GM18867 (cell line): ENCODE measurements around the gene CXCR5.

Source experiments
- ATAC-seq: cut with Tn5 transposase; IDR thresholded peaks from one replicate; pipeline ENCODE4 v1.9.1; 2021; ENCODE audit warnings: mild to moderate bottlenecking, moderate library complexity; ENCODE audit not compliant: unreplicated experiment

The CXCR5 gene

DNA sequence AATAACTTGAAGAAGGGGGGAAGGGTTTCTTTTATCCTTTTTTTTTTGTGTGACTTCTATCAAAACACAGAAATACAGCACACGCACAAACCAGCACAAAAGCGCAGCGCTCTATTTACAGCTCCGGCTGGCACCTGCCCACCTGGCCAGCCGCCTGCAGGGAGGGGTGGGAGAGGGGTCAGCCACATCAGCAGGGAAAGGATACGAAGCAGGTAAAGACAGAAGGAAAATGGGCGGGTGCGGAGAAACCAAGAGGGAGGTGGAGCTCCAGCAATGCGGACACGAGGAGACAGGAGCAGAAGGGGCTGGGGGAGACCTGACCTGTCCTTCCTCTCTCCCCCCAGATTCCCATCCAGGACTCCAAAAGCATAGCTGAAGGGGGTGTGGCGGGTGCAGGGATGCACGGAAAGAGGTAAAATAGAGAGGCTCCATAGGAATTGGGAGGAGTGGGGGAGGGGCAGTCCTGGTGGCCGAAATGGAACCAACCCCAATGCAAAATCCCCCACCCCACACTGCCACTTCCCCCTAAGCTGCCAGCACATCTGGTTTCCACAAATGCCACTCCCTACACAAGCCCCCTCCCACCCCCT lies 14.1 kb downstream of the CXCR5 start:
- no peak for ATAC-seq

DNA sequence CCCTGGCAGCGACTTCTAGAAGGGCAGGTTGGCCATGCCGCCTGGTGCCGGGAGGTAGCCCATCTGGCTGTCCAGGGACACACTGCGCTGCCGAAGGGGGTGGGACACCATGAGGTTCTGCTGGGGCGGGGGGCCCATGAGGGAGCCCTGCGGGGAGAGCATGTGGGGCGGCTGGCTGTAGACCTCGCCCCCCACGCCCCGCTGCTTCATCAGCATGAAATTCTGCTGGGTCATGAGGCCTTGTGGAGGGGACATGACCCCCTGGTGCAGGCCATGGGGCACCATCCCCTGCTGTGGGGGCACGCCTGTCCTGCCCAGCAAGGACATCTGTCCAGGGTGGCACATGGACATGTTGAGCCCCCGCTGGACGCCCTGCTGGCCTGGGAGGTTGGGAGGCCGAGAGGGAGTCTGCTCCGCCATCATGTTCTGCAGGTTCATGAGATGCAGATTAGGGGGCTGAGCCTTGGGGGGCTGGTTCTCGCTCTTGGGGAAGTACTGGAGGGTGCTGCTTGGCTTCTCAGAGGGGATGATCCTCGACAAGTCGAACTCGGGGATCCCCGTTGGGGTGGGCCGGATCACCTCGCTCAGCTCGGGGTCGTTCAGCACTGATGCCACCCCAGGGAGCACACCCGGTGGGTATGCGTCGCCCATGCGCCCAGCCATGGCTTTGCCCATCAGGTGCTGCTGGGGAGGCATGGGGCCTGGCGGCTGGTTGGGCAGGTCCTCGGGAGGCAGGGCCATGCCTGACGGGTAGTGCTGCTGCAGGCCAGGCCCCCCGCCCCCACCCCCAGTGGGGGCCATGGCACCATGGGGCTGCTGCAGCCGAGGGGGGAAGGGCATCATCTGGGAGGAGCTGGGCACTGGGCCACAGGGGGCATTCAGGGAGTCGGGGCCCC lies 15.0 kb downstream of the CXCR5 start:
- ATAC-seq: no peak

DNA sequence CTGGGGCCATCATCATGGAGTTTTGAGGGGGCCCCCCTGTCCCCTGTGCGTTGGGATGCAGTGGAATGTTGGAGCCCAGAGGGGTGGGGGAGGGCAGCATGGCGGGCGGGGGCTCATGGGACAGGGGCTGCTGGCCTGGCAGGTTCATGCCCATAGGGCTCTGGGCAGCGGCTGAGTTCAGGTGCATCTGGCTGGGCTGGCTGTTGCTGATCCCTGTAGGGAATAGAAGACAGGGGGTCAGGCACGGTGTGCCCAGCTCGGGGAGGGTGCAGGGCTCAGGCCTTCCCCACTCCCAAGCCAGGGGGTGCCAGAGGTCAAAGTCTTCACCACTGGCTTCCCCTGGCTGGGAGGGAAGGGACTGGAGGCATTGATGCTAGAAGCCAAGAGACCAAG lies 15.6 kb downstream of the CXCR5 start:
- no peak for ATAC-seq

DNA sequence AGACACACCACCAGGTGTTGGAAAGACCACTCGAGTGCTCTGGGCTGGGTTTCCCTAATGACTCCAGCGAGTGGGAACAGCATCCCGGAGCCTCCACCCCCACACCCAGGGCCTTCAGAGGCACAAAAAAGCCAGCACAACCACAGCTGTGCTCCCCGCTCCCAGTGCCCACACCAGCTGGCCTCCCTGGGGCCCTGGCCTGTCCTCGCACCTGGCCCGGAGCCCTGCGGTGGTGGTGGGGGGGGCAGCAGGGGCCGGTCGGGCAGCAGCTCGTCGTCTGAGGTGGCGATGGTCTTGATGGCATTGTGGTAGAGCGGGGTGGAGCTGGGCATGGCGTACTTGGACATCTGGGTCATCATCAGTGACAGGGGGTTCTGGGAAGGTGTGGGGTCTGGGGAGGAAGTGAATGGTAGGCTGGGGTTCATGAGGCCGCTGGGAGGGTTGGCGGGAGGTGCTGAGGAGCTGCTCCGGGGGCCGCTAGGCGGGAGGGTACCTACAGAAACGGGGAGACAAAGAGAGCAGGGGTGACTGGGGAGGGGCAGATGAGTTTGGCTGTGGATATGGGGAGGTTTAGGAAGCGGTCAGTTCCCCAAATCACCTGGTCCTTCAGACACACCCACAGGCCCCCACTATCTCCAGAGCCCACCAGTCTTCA lies 16.1 kb downstream of the CXCR5 start:
- ATAC-seq: no peak

DNA sequence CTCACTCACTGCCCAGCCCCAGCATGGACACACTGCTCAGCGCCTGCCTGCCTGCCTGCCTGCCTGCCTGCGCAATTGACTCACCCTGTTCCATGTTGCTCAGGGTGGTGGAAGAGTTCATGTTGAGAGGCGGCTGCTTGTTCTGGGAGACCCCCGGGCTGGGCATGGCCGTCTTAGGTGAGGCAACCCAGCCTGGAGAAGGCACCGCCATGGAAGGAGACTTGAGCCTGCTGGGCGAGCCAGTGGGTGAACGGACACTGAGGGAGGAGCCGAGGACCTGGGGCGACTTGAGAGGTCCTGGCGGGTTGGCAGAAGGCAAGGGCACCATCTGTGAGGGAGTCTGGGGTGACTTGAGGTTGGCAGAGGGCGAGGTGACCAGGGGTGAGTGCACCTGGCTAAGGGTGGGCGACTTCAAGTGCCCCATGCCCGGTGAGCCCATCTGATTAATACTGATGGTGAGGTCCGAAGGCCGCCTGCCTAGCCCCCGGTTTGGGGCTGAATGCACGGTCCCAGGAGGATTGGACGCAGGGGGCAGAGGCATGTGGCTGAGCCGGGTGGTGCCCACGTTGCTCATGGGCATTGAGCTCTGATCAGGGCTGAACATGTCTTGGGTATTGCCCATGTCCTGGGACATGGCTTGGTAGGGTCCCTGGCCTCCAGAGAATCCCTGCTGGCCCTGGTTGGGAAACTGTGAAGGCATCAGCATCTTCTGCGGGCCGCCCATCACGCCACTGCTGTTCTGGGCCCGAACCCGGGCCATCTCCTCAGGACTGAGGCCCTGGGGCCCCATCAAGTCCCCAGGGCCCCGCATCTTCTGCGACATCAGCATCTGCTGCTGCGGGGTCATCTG lies 17.1 kb downstream of the CXCR5 start:
- no peak for ATAC-seq

DNA sequence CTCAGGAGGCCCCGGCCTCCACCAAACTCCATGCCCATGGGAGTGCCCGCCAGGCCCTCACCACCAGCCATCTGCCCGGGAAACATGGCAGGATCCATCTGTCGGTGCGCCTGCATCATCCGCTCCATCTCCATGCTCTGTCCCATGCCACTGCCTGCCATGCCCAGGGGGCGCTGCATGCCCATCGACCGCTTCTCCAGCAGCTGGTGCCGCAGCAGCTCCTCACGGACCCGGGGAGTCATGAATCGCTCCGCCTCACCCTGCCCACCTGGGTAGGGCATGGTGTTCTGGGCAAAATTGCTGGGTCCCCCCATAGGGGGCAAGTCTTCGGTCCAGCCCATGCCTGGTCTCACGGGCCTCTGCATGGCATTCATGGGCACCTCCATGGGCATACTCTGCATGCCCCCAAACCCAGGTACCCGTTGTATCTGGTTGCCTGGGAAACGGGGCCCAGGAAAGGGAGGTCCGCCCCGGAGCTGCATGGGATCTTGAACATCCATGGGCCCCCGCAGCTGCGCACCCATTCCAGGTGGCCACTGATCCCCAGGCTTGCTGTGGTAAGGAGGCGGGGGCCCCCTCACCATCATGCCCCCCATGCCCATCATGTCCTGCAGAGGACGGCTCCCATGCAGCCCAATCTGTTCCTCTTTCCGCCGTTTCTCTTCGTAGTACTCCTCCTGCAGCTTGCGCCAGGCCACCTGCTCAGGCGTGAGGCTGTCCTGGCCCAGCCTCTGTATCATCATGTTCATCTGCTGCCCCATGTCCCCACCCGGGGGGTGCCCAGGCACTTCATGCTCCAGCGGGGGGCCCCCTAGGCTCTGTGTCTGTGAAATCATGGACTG lies 18.0 kb downstream of the CXCR5 start:
- no peak for ATAC-seq

DNA sequence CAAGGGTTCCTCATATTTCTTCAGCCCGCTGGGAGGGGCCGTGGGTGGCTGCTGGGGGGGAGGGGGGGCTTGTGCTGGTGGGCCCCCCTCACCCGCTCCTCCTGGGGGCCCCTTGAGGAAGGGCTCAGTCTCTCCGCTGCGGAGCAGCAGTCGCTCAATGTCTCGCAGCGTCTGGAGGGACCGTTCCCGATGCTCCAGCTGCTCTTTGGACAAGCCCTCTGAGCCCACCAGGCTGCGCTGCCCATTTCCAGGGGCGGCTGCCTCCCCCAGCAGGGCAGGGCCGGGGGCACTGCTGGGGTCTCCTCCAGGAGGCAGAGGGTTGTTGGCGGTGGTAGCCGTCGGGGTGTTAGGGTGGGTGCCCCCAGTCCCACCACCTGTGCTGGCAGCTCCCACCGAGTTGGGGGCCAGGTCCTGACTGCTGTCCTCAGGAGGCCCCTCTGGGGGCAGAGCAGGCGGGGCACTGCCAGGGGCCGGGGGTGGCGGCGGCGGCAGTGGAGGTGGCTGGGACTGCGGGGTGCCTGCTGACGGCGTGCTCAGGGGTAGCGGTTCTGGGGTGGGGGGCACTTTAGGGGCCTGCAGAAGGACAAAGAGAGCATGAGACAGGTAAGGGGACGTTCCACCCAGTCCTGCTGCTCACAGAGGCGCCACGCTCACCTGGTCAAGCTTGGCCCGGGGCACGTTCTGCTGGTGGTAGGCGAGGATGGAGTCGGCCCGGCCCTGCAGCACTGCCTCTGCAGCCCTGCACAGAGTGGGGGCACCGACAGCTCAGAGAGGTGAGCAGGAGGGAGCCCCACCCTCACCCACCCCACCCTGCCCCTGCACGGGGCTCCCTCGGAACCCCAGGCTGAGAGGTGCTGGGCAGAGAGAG lies 18.9 kb downstream of the CXCR5 start:
- no peak for ATAC-seq

DNA sequence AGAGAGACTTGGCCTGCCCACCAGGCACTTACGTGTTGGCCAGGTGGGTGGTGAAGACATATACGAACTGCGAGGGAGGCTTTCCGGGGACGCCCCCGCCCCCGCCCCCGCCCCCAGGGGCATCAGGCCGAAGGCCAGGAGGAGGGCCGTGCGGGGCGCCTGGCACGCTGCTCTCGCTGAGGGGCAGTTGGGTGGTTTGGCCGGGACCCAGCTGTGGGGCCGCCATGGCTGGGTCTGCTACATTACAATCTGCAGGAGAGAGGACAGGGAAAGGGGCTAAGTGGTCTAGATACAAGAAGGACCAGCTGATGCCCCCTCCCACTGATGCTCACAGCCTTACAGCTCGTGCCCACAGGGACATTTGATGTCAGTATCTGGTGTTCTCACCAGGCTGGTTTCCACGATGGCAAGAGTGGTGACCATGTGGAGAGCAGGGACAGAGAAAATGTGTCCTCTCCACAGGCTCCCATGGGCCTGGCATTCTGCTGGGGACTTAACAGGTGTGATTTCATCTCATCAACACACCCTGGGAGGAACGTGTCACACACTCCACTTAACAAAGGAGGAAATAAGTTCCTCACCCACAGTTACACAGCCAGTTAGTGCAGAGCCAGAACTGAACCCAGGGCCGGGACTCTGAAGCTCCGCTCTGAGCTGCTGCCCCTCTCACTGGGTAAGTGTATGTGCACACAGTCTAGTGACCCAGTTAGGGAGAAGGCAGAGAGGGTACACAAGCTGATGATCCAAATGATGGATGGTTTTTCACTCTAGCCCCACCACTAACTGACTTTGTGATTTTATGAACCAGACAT lies 19.7 kb downstream of the CXCR5 start:
- no peak for ATAC-seq

DNA sequence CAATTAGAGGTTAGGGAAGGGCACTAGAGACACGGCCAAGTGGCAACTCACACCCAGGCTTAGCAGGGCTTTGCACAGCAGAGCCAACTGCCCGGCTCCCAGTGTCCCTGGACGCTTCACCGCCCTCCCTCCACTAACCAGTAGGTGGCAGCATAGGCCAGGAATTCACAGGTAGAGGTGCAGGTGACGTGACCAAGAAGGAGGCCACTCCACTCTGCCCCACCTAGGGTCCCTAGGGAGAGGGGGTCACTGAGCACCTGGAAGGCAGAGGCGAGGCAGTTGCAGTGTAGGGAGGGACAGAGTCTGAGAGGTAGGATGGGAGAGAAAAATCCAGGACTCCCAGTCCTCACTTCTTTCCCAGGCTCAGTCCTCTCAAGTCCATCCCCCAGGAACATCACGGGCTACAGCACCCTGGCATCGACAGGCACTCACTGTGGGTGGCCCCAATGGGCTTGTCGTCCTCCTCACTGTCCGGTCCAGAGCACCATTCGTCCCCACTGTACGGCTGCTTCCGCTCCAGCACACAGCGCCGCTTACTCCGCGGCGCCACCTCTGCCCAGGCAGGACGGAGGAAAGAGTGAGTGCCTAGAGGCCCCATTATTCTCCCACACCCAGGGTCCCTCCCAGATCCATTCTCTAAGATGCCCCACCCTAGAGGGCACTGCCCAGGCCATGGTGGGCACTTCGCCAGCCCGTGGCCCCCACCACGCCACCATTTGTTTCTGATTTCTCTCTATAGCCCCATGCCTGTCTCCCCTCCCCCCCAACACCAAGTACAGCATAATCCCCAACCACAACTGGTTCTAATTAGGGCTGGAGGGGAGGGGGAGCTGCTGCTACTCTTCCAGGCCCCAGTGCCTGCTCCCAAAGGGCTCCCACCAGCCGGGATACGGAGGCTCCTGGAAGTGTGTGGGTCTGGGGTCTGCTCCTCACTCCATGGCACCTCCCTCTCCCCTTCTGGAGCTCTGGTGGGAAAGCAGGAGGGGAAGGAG lies 23.7 kb downstream of the CXCR5 start:
- ATAC-seq: no peak

DNA sequence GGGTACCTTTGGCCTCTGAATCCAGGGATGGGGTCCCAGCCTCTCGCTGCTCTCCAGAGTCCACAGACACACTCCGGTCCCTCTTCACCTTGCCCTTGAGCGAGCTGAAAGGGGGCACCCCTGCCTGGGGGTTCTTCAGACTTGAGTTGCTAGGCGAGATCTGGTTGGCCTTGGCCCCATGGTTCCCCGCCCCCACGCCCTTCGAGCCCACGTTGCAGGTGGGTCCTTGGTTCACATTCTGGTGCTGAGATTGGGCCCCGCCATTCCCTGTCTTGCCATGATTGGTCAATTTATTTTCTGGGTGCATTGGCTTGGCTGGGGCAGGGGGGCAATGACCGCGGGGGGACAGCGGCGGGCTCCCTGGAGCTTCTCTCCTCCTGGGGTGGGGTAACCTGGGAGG lies 24.6 kb downstream of the CXCR5 start:
- ATAC-seq: no peak

DNA sequence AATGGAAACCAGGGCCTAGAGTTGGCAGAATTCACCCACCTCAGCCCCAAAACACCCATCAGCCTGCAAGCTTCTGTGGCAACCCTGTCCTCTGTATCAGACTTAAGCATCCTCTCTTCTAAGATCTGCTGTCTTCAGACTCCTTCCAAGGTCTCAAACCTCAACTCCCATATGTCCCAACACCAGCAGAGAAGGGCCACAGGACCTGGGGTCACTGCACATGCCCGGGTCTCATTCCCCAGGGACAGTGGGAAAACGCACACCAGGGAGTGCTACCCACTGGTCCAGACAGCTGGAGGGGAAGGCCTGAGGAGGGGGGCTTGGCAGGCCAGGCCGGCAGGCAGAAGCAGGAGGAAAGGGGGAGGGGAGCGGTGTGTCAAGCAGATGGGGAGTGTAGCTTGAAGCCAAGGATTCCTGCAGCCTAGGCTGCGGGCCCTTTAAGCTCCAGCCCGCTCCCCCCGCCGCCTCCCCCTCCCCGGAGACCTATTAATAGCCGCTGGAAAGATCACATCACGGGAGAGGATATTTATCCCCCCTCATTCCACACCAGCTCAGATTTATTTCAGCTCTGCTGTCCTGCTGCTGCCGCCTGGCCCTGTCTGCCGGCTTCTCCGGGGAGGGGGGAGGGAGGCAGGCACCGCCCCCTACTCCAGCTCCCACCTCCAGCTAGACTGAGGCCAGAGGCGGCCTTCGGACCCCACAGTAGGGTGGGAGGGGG lies 25.4 kb downstream of the CXCR5 start:
- no peak for ATAC-seq

DNA sequence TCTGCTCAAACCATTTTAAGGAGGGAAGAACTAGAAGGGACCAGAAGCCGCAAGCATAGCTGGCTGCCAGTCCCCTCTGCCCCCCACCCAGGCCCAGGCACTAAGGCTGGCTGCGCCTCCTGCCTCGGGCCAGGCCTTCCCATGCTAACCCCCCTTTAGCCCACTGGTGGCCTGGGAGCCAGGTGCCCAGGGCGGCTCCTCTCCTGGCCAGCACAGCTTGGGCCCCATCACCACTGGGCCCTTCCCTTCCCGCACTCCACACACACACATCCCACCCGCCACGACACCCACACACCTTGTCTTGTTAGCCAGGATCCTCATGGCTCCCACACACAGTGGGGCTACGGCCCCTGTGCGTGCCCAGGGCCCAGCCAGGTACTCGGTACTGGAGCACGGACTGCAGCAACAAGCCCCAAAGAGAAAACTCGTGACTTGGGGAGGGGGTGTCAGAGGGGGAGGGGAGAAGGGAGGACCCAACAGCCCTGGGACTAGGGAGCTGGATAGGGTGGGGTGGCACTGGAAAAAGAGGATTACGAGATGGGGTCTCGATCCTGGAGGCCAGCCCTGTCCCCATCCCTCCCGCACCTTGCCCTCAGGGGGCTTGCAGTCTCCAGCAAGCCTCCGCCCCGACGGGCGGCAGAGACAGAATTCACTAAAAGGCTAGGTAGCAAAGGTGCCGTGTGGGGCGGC lies 26.1 kb downstream of the CXCR5 start:
- no peak for ATAC-seq

DNA sequence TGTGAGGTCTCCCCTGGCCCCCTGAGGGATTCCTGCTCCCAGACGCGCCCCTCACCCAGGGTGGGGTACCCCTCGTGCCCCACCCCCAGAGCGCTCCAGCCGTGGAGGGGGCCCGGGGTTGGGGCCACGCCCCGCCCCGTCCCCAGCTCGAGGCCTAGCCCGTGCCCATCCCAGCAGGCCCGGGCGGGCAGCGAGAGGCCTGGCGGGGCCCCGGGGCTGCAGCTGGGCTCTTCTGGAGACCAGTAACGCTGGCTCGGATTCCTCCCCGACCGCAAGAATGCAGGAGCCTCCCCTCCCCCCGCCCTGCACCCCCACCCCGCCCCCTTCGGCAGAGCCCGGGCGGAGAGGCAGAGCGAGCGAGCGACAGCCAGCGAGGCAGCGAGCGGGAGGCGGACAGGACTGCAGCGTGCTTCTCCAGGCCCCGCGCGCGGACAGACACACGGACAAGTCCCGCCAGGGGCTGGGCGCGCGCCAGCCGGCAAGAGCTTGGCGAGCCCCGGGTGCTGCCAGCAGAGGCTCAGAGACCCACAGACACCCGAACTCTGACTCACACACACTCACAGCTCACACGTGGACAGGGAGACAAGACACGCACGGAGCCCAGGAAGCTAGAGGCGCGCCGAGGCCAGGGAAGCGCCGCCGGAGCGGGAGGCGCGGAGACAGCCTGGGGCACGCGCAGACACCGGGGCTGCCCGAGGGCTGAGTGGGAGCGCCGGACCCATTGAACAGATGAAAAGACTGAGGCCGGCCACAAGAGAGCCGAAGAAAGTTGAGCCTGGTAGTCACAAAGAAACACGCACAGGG lies 26.8 kb downstream of the CXCR5 start:
- no peak for ATAC-seq

DNA sequence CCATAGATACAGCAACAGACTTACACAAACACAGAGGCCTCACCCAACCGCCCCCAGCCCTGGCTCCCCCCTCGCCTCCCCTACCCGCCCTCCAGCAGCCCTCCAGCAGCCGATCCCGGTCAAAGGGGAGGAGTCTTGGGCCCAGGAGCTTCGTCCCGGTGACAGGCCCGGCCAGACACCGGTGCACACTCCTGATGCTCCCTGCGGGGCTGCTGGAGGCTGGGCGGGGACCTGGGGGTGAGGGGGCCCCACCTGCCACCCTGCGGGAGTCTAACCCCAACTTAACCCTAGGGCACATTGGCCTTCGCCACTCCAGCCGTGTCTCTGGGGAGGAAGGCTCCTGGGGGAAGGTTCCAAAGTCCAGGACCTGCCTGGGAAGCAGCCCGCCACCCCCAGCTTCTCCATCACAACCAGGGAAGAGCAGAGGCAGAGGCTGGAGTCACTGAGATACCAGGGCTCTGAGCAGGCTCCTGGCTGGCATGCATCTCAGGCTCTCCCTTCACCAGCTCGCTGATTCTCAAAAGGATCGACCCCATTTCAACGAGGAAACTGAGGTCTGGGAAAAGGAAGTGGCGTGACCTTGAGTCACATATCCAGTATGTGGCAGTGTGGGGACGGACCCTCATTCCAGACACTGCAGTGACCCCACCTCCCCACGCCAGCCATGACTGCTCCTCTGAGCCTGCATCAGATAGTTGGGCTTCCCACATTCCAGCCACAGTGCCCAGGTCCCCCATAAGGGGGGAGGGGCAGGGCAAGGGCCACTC lies 27.6 kb downstream of the CXCR5 start:
- ATAC-seq: no peak
